HG02981 (cell line): Measurements from ENCODE around the gene MAPK11.

Experiments used
- ATAC-seq: cut with Tn5 transposase; IDR thresholded peaks from one replicate; pipeline ENCODE4 v1.9.1; 2021; ENCODE audit warnings: mild to moderate bottlenecking, moderate library complexity; ENCODE audit not compliant: unreplicated experiment

Gene MAPK11

GRCh38 chr22:50250555-50251476, 19.4 kb downstream of the MAPK11 start, which contains the start of gene HDAC10:
TSS of gene HDAC10 (minus strand) at chr22:50251265. CDS start at chr22:50251032, 233 bp downstream.
- peak; percentile 57 for ATAC-seq

GRCh38 chr22:50250249-50250554, 20.0 kb downstream of the MAPK11 start:
- ATAC-seq = no peak

GRCh38 chr22:50249341-50250248, 20.6 kb downstream of the MAPK11 start:
- ATAC-seq = no peak

GRCh38 chr22:50248196-50249081, 21.7 kb downstream of the MAPK11 start:
- no peak for ATAC-seq

GRCh38 chr22:50247748-50248147, 22.4 kb downstream of the MAPK11 start:
- ATAC-seq = no peak

- no peak for ATAC-seq
These were observed 23.7 kb downstream of the MAPK11 start for GRCh38 chr22:50246242-50247175.

GRCh38 chr22:50245214-50246072, 24.7 kb downstream of the MAPK11 start:
- ATAC-seq = no peak

GRCh38 chr22:50244420-50245213, 25.6 kb downstream of the MAPK11 start, which contains the start of gene TUBGCP6:
TSS of gene TUBGCP6 (minus strand) at chr22:50245023. CDS start at chr22:50244459, 564 bp downstream.
- peak; percentile 64 for ATAC-seq

- peak; percentile 5 for ATAC-seq
These were observed 26.3 kb downstream of the MAPK11 start for GRCh38 chr22:50243685-50244419.

- no peak for ATAC-seq
These were observed 27.7 kb downstream of the MAPK11 start for GRCh38 chr22:50242406-50242949.

GRCh38 chr22:50238755-50239154, 31.4 kb downstream of the MAPK11 start:
- ATAC-seq = no peak

- no peak for ATAC-seq
These were observed 33.3 kb downstream of the MAPK11 start for GRCh38 chr22:50236731-50237409.

- ATAC-seq = no peak
These were observed 37.0 kb downstream of the MAPK11 start for GRCh38 chr22:50233223-50233622.

- ATAC-seq = no peak
These were observed 37.6 kb downstream of the MAPK11 start for GRCh38 chr22:50232481-50233151.

- ATAC-seq = no peak
These were observed 40.8 kb downstream of the MAPK11 start for GRCh38 chr22:50229370-50229769.

GRCh38 chr22:50228366-50228765, 41.8 kb downstream of the MAPK11 start:
- ATAC-seq = no peak
